ENCODE results near the gene TBX6.

Gene TBX6

DNA sequence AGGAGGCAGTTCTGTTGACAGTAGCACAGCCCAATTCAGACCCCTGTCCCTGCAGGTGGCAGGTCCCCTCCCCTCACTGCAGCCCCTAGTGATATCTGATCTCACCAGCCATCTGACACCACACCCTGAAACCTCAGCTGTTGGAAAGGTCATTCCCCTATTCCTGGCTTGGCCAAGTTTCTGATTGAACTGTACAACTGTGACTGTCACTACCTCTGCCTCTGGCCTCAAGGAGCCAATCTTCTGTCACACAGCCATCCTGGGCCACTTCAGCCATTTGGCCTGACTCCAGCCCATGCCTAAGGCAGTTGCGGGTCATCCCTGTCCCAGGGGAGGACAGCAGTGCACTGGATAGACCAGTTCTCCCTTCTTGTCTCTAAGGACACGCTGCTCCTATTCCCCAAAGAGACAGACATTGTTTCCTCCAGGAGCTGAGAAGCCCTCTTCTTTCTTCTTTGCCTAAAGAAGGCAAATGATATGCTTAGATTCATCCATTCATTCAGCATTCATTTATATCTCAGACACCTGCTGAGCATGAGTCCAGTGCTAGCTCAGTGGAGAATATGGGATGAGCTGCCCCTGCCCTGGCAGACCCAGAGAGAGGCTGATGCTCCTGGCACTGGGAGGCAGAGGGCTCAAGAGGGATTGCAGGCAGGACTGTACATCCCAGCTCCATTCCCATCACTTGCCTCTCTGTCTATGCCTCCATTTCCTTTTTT lies 30.7 kb downstream of the TBX6 start:
- Histone ChIP-seq H2AFZ (ENCODE audit: low read depth, low read length) (no peak overlapping the region), H3K79me1 (replicated peaks; ENCODE audit: low read length, poor library complexity, severe bottlenecking) (peaks cover 3% of the 10 kb centered on the region), H3K4ac (ENCODE audit: low read depth in 1 of 2, low read length in 2 of 2) (no peak overlapping the region), H3K27ac (ENCODE audit: low read length, poor library complexity, severe bottlenecking) (no peak overlapping the region), H3K9ac (ENCODE audit: low read length) (no peak overlapping the region), H2BK120ac (ENCODE audit: low read depth, low read length) (no peak overlapping the region), H3K23ac (ENCODE audit: low read length in 2 of 2) (no peak overlapping the region), H3K18ac (ENCODE audit: low read depth in 1 of 2, low read length in 2 of 2) (no peak overlapping the region), H3K4me3 (ENCODE audit: insufficient read depth in 1 of 2, low read depth in 1 of 2, low read length in 2 of 2) (no peak overlapping the region), H2BK15ac (ENCODE audit: low read depth, poor library complexity, severe bottlenecking) (no peak overlapping the region), H4K91ac (ENCODE audit: low read length) (peak overlapping the region; percentile 18), H2BK5ac (ENCODE audit: low read depth, low read length, poor library complexity, severe bottlenecking) (no peak overlapping the region), H3K4me2 (ENCODE audit: low read length, poor library complexity, severe bottlenecking) (no peak overlapping the region), H3K36me3 (ENCODE audit: control insufficient read depth in 1 of 2, insufficient read depth in 2 of 2, low read depth in 1 of 2, low read length in 2 of 2) (peaks cover 16 to 23% of the 10 kb centered on the region in 2 experiments), H2AK5ac (ENCODE audit: low read length, severe bottlenecking) (no peak overlapping the region), H3K9me3 (ENCODE audit: control insufficient read depth, low read length) (no peaks in the 10 kb centered on the region), H2BK12ac (ENCODE audit: low read length in 2 of 2) (peak overlapping the region in 1 of 2 experiments; percentile 63), H3K27me3 (ENCODE audit: control insufficient read depth in 1 of 2, insufficient read depth in 1 of 2, low read length in 2 of 2) (no peaks in the 10 kb centered on the region), H3K4me1 (ENCODE audit: control insufficient read depth, insufficient read depth, low read depth, low read length) (peaks cover 8% of the 10 kb centered on the region), H4K8ac (ENCODE audit: low read length) (no peak overlapping the region), H3K14ac (ENCODE audit: low read length in 2 of 2) (no peak overlapping the region)
- 92% methylated on average over 2 of the region's 2 CpGs for WGBS
- DNase-seq = no peak

DNA sequence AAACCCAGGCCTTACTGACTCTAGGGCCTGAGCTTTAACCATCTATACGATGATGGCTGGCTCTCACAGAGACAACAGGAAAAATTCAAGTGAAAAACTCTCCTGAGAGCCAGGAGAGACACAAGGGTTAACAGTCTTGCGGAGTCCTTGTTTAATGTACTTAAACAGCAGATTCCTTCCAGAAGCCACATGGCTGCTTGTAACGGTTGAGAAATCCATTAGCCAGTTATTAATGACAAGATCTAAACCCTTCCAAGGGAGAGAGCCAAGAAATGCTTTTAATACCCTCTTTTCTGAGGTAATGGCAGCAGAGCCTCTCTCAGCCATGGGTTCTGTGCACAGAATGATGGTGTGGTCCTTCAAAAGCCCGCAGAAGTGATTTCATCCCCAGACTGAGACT lies 31.4 kb downstream of the TBX6 start:
- 81% methylated on average over 4 of the region's 4 CpGs for WGBS

DNA sequence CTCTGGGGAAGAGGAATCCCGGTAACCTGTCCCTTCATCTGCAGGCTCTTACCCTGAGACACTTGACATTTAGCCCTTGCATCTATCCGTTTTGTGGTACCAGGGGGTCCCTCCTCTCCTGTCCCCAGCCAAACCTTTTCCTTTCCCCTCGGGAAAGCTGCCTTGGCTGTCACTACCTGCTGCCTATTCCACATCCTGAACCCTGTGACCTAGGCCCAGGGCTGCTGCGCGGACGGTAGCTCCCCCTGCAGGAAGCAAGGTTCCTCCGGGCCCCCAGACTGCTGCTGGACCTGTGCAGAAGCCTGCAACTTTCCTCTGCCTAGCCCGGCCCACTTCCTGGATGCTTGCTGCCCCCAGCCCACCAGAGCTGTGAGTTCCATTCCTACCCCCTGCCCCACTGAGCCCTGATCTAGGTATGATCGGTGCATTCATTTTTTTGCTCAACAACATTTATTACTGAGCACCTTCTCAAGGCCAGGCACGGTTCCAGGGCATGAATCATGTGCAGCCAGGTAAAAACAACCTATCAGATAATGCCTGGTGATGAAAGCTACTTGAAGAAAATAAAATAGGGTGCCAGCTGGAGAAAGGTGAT lies 36.7 kb downstream of the TBX6 start:
- WGBS = 37% methylated on average over 10 of the region's 10 CpGs
- Histone ChIP-seq H2BK12ac (ENCODE audit: low read length in 2 of 2) (peak overlapping the region in 1 of 2 experiments; percentile 60), H4K91ac (ENCODE audit: low read length) (no peak overlapping the region), H3K18ac (ENCODE audit: low read depth in 1 of 2, low read length in 2 of 2) (no peak overlapping the region), H3K4me2 (ENCODE audit: low read length, poor library complexity, severe bottlenecking) (no peak overlapping the region), H3K9me3 (ENCODE audit: control insufficient read depth, low read length) (no peaks in the 10 kb centered on the region), H2AK5ac (ENCODE audit: low read length, severe bottlenecking) (no peak overlapping the region), H2BK5ac (ENCODE audit: low read depth, low read length, poor library complexity, severe bottlenecking) (no peak overlapping the region), H2AFZ (ENCODE audit: low read depth, low read length) (no peak overlapping the region), H3K14ac (ENCODE audit: low read length in 2 of 2) (no peak overlapping the region), H4K8ac (ENCODE audit: low read length) (peak overlapping the region; percentile 43), H3K27me3 (ENCODE audit: control insufficient read depth in 1 of 2, insufficient read depth in 1 of 2, low read length in 2 of 2) (no peaks in the 10 kb centered on the region), H3K23ac (ENCODE audit: low read length in 2 of 2) (no peak overlapping the region), H3K9ac (ENCODE audit: low read length) (peak overlapping the region; percentile 35), H3K36me3 (ENCODE audit: control insufficient read depth in 1 of 2, insufficient read depth in 2 of 2, low read depth in 1 of 2, low read length in 2 of 2) (peaks cover 13 to 19% of the 10 kb centered on the region in 2 experiments), H3K4me1 (ENCODE audit: control insufficient read depth, insufficient read depth, low read depth, low read length) (peaks cover 10% of the 10 kb centered on the region), H3K27ac (ENCODE audit: low read length, poor library complexity, severe bottlenecking) (no peak overlapping the region), H3K4ac (ENCODE audit: low read depth in 1 of 2, low read length in 2 of 2) (no peak overlapping the region), H3K4me3 (ENCODE audit: insufficient read depth in 1 of 2, low read depth in 1 of 2, low read length in 2 of 2) (no peak overlapping the region), H2BK15ac (ENCODE audit: low read depth, poor library complexity, severe bottlenecking) (no peak overlapping the region), H3K79me1 (replicated peaks; ENCODE audit: low read length, poor library complexity, severe bottlenecking) (peaks cover 12% of the 10 kb centered on the region), H2BK120ac (ENCODE audit: low read depth, low read length) (no peak overlapping the region)
- DNase-seq = peak; percentile 33

More for the DNA sequence above, 31.4 kb downstream of the TBX6 start:
- Histone ChIP-seq H2AFZ (ENCODE audit: low read depth, low read length) (no peak overlapping the region), H3K36me3 (ENCODE audit: control insufficient read depth in 1 of 2, insufficient read depth in 2 of 2, low read depth in 1 of 2, low read length in 2 of 2) (peaks cover 16 to 25% of the 10 kb centered on the region in 2 experiments), H3K27me3 (ENCODE audit: control insufficient read depth in 1 of 2, insufficient read depth in 1 of 2, low read length in 2 of 2) (no peaks in the 10 kb centered on the region), H3K79me1 (replicated peaks; ENCODE audit: low read length, poor library complexity, severe bottlenecking) (peaks cover 3% of the 10 kb centered on the region), H2BK5ac (ENCODE audit: low read depth, low read length, poor library complexity, severe bottlenecking) (no peak overlapping the region), H2AK5ac (ENCODE audit: low read length, severe bottlenecking) (no peak overlapping the region), H3K4ac (ENCODE audit: low read depth in 1 of 2, low read length in 2 of 2) (no peak overlapping the region), H3K9me3 (ENCODE audit: control insufficient read depth, low read length) (no peaks in the 10 kb centered on the region), H3K14ac (ENCODE audit: low read length in 2 of 2) (no peak overlapping the region), H2BK15ac (ENCODE audit: low read depth, poor library complexity, severe bottlenecking) (no peak overlapping the region), H3K27ac (ENCODE audit: low read length, poor library complexity, severe bottlenecking) (no peak overlapping the region), H3K4me2 (ENCODE audit: low read length, poor library complexity, severe bottlenecking) (no peak overlapping the region), H3K18ac (ENCODE audit: low read depth in 1 of 2, low read length in 2 of 2) (no peak overlapping the region), H3K4me3 (ENCODE audit: insufficient read depth in 1 of 2, low read depth in 1 of 2, low read length in 2 of 2) (no peak overlapping the region), H3K9ac (ENCODE audit: low read length) (no peak overlapping the region), H4K91ac (ENCODE audit: low read length) (no peak overlapping the region), H3K23ac (ENCODE audit: low read length in 2 of 2) (no peak overlapping the region), H2BK120ac (ENCODE audit: low read depth, low read length) (no peak overlapping the region), H3K4me1 (ENCODE audit: control insufficient read depth, insufficient read depth, low read depth, low read length) (peaks cover 8% of the 10 kb centered on the region), H4K8ac (ENCODE audit: low read length) (no peak overlapping the region), H2BK12ac (ENCODE audit: low read length in 2 of 2) (no peak overlapping the region)
- peak; percentile 52 for DNase-seq

DNA sequence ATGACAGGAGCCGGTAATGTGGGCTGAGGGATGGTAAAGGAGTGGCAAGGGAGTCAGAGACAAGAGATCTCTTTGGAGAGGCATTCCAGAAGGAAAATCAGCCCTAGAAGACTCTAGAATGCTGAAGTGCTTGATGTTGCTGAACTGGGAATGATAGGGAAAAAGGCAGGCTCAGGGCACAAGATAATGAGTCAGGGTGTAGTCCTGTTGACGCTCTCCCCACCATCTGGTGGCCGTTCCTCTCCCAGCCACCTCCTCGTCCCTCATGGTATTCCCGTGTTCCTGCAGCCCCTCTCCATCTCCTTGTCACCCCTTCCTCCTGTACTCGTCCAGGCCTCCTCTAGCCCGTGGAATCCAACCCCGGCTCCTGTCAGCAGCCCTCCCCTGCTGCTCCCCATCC lies 37.3 kb downstream of the TBX6 start:
- no peak overlapping the region for H3K14ac ChIP-seq (ENCODE audit: low read length in 2 of 2)
- H3K23ac ChIP-seq (ENCODE audit: low read length in 2 of 2) = no peak overlapping the region
- H2BK120ac ChIP-seq (ENCODE audit: low read depth, low read length) = no peak overlapping the region
- H3K27ac ChIP-seq (ENCODE audit: low read length, poor library complexity, severe bottlenecking) = no peak overlapping the region
- H2BK15ac ChIP-seq (ENCODE audit: low read depth, poor library complexity, severe bottlenecking) = peak overlapping the region; percentile 19
- peak overlapping the region; percentile 43 for H4K8ac ChIP-seq (ENCODE audit: low read length)
- H3K4me2 ChIP-seq (ENCODE audit: low read length, poor library complexity, severe bottlenecking) = no peak overlapping the region
- peak; percentile 47 for DNase-seq
- no peak overlapping the region for H2BK5ac ChIP-seq (ENCODE audit: low read depth, low read length, poor library complexity, severe bottlenecking)
- no peaks in the 10 kb centered on the region for H3K9me3 ChIP-seq (ENCODE audit: control insufficient read depth, low read length)
- peaks cover 10% of the 10 kb centered on the region for H3K4me1 ChIP-seq (ENCODE audit: control insufficient read depth, insufficient read depth, low read depth, low read length)
- H3K27me3 ChIP-seq (ENCODE audit: control insufficient read depth in 1 of 2, insufficient read depth in 1 of 2, low read length in 2 of 2) = no peaks in the 10 kb centered on the region
- no peak overlapping the region for H3K18ac ChIP-seq (ENCODE audit: low read depth in 1 of 2, low read length in 2 of 2)
- H3K36me3 ChIP-seq (ENCODE audit: control insufficient read depth in 1 of 2, insufficient read depth in 2 of 2, low read depth in 1 of 2, low read length in 2 of 2) = peaks cover 10 to 12% of the 10 kb centered on the region in 2 experiments
- no peak overlapping the region for H3K4ac ChIP-seq (ENCODE audit: low read depth in 1 of 2, low read length in 2 of 2)
- H3K79me1 ChIP-seq (replicated peaks; ENCODE audit: low read length, poor library complexity, severe bottlenecking) = peaks cover 12% of the 10 kb centered on the region
- peak overlapping the region; percentile 22 for H4K91ac ChIP-seq (ENCODE audit: low read length)
- no peak overlapping the region for H2BK12ac ChIP-seq (ENCODE audit: low read length in 2 of 2)
- peak overlapping the region; percentile 35 for H3K9ac ChIP-seq (ENCODE audit: low read length)
- no peak overlapping the region for H2AK5ac ChIP-seq (ENCODE audit: low read length, severe bottlenecking)
- H3K4me3 ChIP-seq (ENCODE audit: insufficient read depth in 1 of 2, low read depth in 1 of 2, low read length in 2 of 2) = peak overlapping the region in 1 of 2 experiments; percentile 93
- 55% methylated on average over 8 of the region's 8 CpGs for WGBS
- no peak overlapping the region for H2AFZ ChIP-seq (ENCODE audit: low read depth, low read length)
